ENCODE measurements around the gene LPP.

DNA sequence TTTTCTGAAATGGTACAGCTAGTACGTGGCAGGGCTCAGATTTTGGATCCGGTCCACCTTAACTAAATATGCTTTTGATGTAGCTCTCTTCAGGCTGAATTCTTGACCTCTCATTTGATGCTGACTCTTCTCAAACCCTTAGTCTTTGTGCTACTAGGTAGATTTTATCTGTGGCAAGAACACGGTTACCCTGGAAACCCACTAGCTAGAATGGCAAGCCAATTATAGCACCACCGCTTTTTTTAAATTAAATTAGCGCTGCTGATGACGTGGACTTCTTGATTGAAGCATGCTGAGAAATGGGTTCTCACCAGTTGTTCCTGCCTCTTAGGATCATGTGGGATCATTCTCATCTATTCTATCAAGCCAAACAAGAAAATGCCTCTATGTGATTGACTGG, 421.5 kb downstream of the LPP start:
- TF ChIP-seq POLR2A (IDR thresholded peaks at IDR 0.05) (no peak), EP300 (IDR thresholded peaks at IDR 0.05) (no peak)
- TF ChIP-seq, protein P1, sequence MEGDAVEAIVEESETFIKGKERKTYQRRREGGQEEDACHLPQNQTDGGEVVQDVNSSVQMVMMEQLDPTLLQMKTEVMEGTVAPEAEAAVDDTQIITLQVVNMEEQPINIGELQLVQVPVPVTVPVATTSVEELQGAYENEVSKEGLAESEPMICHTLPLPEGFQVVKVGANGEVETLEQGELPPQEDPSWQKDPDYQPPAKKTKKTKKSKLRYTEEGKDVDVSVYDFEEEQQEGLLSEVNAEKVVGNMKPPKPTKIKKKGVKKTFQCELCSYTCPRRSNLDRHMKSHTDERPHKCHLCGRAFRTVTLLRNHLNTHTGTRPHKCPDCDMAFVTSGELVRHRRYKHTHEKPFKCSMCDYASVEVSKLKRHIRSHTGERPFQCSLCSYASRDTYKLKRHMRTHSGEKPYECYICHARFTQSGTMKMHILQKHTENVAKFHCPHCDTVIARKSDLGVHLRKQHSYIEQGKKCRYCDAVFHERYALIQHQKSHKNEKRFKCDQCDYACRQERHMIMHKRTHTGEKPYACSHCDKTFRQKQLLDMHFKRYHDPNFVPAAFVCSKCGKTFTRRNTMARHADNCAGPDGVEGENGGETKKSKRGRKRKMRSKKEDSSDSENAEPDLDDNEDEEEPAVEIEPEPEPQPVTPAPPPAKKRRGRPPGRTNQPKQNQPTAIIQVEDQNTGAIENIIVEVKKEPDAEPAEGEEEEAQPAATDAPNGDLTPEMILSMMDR (IDR thresholded peaks at IDR 0.05): no peak

All from ovary (tissue), 3 donors.